MCF 10A (cell line): ENCODE measurements around the gene ANKRD61. TPM values are rescaled to one million over a fixed set of nuclear protein-coding genes. Genes with fewer than 3 reads are reported as not detected.
"Not testable (repeated sequence)": the region's sequence is repeated elsewhere in the genome, so short reads cannot be mapped to it uniquely, and the experiment has no call there.

Experiments used
- BruUV-seq: library from RNA; stranded (reverse); fragments of 400-500 nt; replicated peaks from 2 replicates; lab custom pipeline; 2021; lab: Mats Ljungman, UMichigan
- CTCF ChIA-PET: fragments of 300-600 bp; sonication (Branson Sonifier 250); formaldehyde crosslinking; extraction: SDS; loops from one replicate; lab custom pipeline; 2021; ENCODE audit warnings: antibody characterized with exemption, inconsistent platforms; lab: Yijun Ruan, JAX
- POLR2A ChIA-PET: fragments of 300-600, 350-650 bp; sonication (Branson Sonifier 250); formaldehyde crosslinking; extraction: SDS; loops from one replicate; lab custom pipeline; 2020; ENCODE audit warnings: antibody characterized with exemption, inconsistent platforms; lab: Yijun Ruan, JAX
- DNase-seq: peaks from one replicate; pipeline ENCODE4 v3.0.0-alpha.2; 2018; ENCODE audit not compliant: unreplicated experiment
- H3K27ac Mint-ChIP-seq: one replicate; pipeline ENCODE4 v1.8.0; 2022; ENCODE audit warnings: mild to moderate bottlenecking, low read depth, mixed read lengths; ENCODE audit not compliant: unreplicated experiment
- H3K27me3 Mint-ChIP-seq: one replicate; pipeline ENCODE4 v1.8.0; 2022; ENCODE audit warnings: mixed read lengths; ENCODE audit not compliant: insufficient read depth, unreplicated experiment
- H3K36me3 Mint-ChIP-seq: one replicate; pipeline ENCODE4 v1.8.0; 2022; ENCODE audit warnings: mild to moderate bottlenecking, moderate library complexity, mixed read lengths; ENCODE audit not compliant: insufficient read depth, unreplicated experiment
- H3K4me1 Mint-ChIP-seq: one replicate; pipeline ENCODE4 v1.8.0; 2022; ENCODE audit warnings: mixed read lengths; ENCODE audit not compliant: insufficient read depth, unreplicated experiment
- H3K4me3 Mint-ChIP-seq: one replicate; pipeline ENCODE4 v1.8.0; 2022; ENCODE audit warnings: mild to moderate bottlenecking, moderate library complexity, mixed read lengths; ENCODE audit not compliant: unreplicated experiment
- H3K9me3 Mint-ChIP-seq: one replicate; pipeline ENCODE4 v1.8.0; 2022; ENCODE audit warnings: mixed read lengths; ENCODE audit not compliant: unreplicated experiment
- CTCF ChIP-seq: fragments of 200-600 bp; IDR thresholded peaks from one replicate; pipeline ENCODE4 v1.8.0; 2022; ENCODE audit warnings: antibody characterized with exemption, mild to moderate bottlenecking; ENCODE audit not compliant: unreplicated experiment
- intact Hi-C: fragments of 100-400 bp; cut with micrococcal nuclease; formaldehyde crosslinking; loops from 2 replicates; pipeline ENCODE4 v1.14.1; 2022
- total RNA-seq: library from RNA; stranded (reverse); gene quantifications from 2 replicates; pipeline ENCODE4 v1.2.3, GENCODE V29; 2022

The ANKRD61 gene
- total RNA-seq, 1 experiment from 2014 or later, result not detected

- no peaks in the 10 kb centered on the region for H3K9me3 Mint-ChIP-seq
- no peak overlapping the region for H3K27ac Mint-ChIP-seq
- H3K27me3 Mint-ChIP-seq, result no peaks in the 10 kb centered on the region
- H3K36me3 Mint-ChIP-seq, result peaks cover 51% of the 10 kb centered on the region
- no peak overlapping the region for H3K4me3 Mint-ChIP-seq
- intact Hi-C loops, result no loop called here
- ChIA-PET POLR2A (interaction anchor here (0.9 to 1.9 kb wide), 3 partner anchors 16 to 48 kb away, joined by 4 to 8 read pairs (median 5); partner anchors contain the start of genes AIMP2 and PMS2), CTCF (interaction anchor here (0.6 to 1.3 kb wide), 3 partner anchors 10 to 59 kb away, joined by 3 to 4 read pairs (median 3); no protein-coding TSS in a partner anchor)
- BruUV-seq, result no TSS peak
- no peak for DNase-seq
- no peak for TF ChIP-seq CTCF
- no peaks in the 10 kb centered on the region for H3K4me1 Mint-ChIP-seq
Measured at GRCh38 chr7:6056616-6057015, 25.4 kb downstream of the ANKRD61 start.

GRCh38 chr7:6057316-6058129 lies 26.3 kb downstream of the ANKRD61 start:
- no peaks in the 10 kb centered on the region for H3K9me3 Mint-ChIP-seq
- no TSS peak for BruUV-seq
- peak overlapping the region; percentile 95 for H3K4me3 Mint-ChIP-seq
- intact Hi-C loops, result no loop called here
- peak overlapping the region; percentile 92 for H3K27ac Mint-ChIP-seq
- H3K4me1 Mint-ChIP-seq, result no peaks in the 10 kb centered on the region
- POLR2A ChIA-PET, result interaction anchor here (0.7 to 1.9 kb wide), 6 partner anchors 8 to 61 kb away, joined by 3 to 8 read pairs (median 4); partner anchors contain the start of genes AIMP2 and PMS2
- no peak for TF ChIP-seq CTCF
- H3K36me3 Mint-ChIP-seq, result peaks cover 42% of the 10 kb centered on the region
- H3K27me3 Mint-ChIP-seq, result no peaks in the 10 kb centered on the region
- DNase-seq, result no peak
- CTCF ChIA-PET, result interaction anchor here (0.6 to 1.3 kb wide), 7 partner anchors 9 to 295 kb away, joined by 3 to 4 read pairs (median 3); no protein-coding TSS in a partner anchor

GRCh38 chr7:6059941-6060340 lies 28.8 kb downstream of the ANKRD61 start:
- H3K27ac Mint-ChIP-seq, DNase-seq, H3K27me3 Mint-ChIP-seq, BruUV-seq, CTCF ChIA-PET, POLR2A ChIA-PET, intact Hi-C loops, H3K4me1 Mint-ChIP-seq, H3K9me3 Mint-ChIP-seq: not testable (repeated sequence)
- Mint-ChIP-seq H3K4me3 (peak overlapping the region; percentile 95), H3K36me3 (peaks cover 18% of the 10 kb centered on the region)

- Mint-ChIP-seq H3K27ac (no peak overlapping the region), H3K4me1 (no peaks in the 10 kb centered on the region), H3K9me3 (no peaks in the 10 kb centered on the region), H3K27me3 (no peaks in the 10 kb centered on the region), H3K4me3 (no peak overlapping the region), H3K36me3 (peaks cover under 1% of the 10 kb centered on the region)
- no peak for TF ChIP-seq CTCF
- CTCF ChIA-PET, result interaction anchor here (0.6 kb wide), 1 partner anchor 52 kb away, joined by 3 read pairs; no protein-coding TSS in a partner anchor
- no peak for DNase-seq
- POLR2A ChIA-PET, result no interaction called here
- intact Hi-C loops, result no loop called here
- BruUV-seq, result no TSS peak
Measured at GRCh38 chr7:6071406-6071805, 40.2 kb downstream of the ANKRD61 start.
